C4-2B (cell line): ENCODE measurements around the gene MED13.

ENCODE experiments used
- CTCF ChIP-seq: fragments of 450-650 bp; conservative IDR thresholded peaks from 2 replicates; pipeline ENCODE4 v1.5.1; 2017; ENCODE audit warnings: mild to moderate bottlenecking
- ZFX ChIP-seq: fragments of 450-650 bp; IDR thresholded peaks from 2 replicates; pipeline ENCODE4 v1.6.1; 2017

- TF ChIP-seq CTCF (no peak), ZFX (no peak)
These were observed 45.9 kb upstream of the MED13 start for GRCh38 chr17:62110923-62111484.
